Adrenal gland (tissue), 5 donors: ENCODE measurements around the gene MLST8.

Experiments
- POLR2A ChIP-seq, 2 donors: fragments of 450-650 bp; IDR thresholded peaks; one replicate each; pipeline ENCODE4 v1.6.1; 2017; ENCODE audit warnings: antibody characterized with exemption in 2 of 2, mild to moderate bottlenecking in 2 of 2, moderate library complexity in 1 of 2
- TF ChIP-seq, protein P1 (sequence below), 6 experiments: fragments of 450-650 bp in 4 of 6; fragments of 200-600 bp in 2 of 6; sonication (generic) in 1 of 6; IDR thresholded peaks; 1 replicate in 5 of 6; 2 replicates in 1 of 6; pipeline versions ENCODE4 v1.5.1 to v1.8.0; 2016 to 2021; ENCODE audit warnings: antibody characterized with exemption in 6 of 6, mild to moderate bottlenecking in 2 of 6, moderate library complexity in 1 of 6
- donor health status: DM: no; HTN: no; CAD: no.

DNA sequence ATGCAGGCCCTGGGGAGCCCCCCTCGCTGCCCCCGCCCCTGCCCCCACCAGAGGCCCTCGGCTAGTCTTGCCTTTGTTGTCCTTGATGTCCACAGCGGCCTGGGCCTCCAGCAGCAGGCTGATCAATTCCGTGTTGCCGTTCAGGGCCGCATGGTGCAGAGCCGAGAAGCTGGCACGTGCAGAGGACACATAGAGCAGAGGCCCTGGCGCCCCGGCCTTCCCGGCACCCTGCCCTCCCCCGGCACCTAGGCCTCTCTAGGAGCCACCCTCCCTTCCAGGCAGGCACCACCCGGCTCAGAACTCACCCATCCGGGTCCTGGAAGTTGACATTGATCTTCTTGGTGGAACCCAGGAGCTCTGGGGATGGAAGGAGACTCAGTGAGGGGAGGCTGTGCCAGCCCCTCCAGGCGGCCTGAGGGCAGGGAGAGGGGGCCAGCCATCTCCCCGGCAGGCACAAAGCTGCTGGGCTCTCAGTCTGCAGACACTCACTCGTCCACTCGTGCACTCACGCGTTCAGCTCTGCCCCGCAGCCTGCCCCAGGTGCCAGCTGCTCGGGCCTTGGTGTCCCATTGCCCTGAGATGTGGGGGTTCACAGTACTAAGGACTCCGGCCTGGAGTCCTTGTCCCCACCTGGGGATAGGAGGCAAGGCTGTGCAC is 15.1 kb upstream of the MLST8 start:
- TF ChIP-seq, protein P1, sequence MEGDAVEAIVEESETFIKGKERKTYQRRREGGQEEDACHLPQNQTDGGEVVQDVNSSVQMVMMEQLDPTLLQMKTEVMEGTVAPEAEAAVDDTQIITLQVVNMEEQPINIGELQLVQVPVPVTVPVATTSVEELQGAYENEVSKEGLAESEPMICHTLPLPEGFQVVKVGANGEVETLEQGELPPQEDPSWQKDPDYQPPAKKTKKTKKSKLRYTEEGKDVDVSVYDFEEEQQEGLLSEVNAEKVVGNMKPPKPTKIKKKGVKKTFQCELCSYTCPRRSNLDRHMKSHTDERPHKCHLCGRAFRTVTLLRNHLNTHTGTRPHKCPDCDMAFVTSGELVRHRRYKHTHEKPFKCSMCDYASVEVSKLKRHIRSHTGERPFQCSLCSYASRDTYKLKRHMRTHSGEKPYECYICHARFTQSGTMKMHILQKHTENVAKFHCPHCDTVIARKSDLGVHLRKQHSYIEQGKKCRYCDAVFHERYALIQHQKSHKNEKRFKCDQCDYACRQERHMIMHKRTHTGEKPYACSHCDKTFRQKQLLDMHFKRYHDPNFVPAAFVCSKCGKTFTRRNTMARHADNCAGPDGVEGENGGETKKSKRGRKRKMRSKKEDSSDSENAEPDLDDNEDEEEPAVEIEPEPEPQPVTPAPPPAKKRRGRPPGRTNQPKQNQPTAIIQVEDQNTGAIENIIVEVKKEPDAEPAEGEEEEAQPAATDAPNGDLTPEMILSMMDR (IDR thresholded peaks at IDR 0.05), result no peak
- no peak for TF ChIP-seq POLR2A (IDR thresholded peaks at IDR 0.05)
